ENCODE results near the gene PGAP1.

PGAP1 gene

GRCh38 chr2:196959281-196959680 is 32.8 kb upstream of the PGAP1 start:
- Histone ChIP-seq H3K4me3 (ENCODE audit: insufficient read length, low read depth) (no peak overlapping the region), H3K9me3 (ENCODE audit: insufficient read depth, low read length) (no peaks in the 10 kb centered on the region)
- no peak for TF ChIP-seq YY1 (IDR thresholded peaks at IDR 0.05; ENCODE audit: insufficient read depth, insufficient read length)
- no peak for TF ChIP-seq SUZ12 (IDR thresholded peaks at IDR 0.05; ENCODE audit: extremely low read depth, insufficient read depth, insufficient read length)

GRCh38 chr2:196957881-196958525 is 31.5 kb upstream of the PGAP1 start:
- no peak overlapping the region for H3K9ac ChIP-seq (ENCODE audit: insufficient read length, low read depth)
- H3K4me3 ChIP-seq (ENCODE audit: insufficient read length, low read depth): no peak overlapping the region
- TF ChIP-seq SUZ12 (IDR thresholded peaks at IDR 0.05; ENCODE audit: extremely low read depth, insufficient read depth, insufficient read length) (no peak), YY1 (IDR thresholded peaks at IDR 0.05; ENCODE audit: insufficient read depth, insufficient read length) (no peak)
- DNase-seq (ENCODE audit: low read depth, low spot score): no peak
- peaks cover 3% of the 10 kb centered on the region for H3K4me1 ChIP-seq (ENCODE audit: insufficient read depth, insufficient read length)
- no peaks in the 10 kb centered on the region for H3K27me3 ChIP-seq (ENCODE audit: insufficient read depth, insufficient read length)
- no peaks in the 10 kb centered on the region for H3K36me3 ChIP-seq (ENCODE audit: insufficient read depth, insufficient read length, low read length)
- H3K9me3 ChIP-seq (ENCODE audit: insufficient read depth, low read length): peaks cover 4% of the 10 kb centered on the region; the same call in 1 of the 2 replicates

More at GRCh38 chr2:196959281-196959680, 32.8 kb upstream of the PGAP1 start:
- Histone ChIP-seq H3K27me3 (ENCODE audit: insufficient read depth, insufficient read length) (no peaks in the 10 kb centered on the region), H3K4me1 (ENCODE audit: insufficient read depth, insufficient read length) (no peaks in the 10 kb centered on the region), H3K36me3 (ENCODE audit: insufficient read depth, insufficient read length, low read length) (no peaks in the 10 kb centered on the region), H3K9ac (ENCODE audit: insufficient read length, low read depth) (no peak overlapping the region)
- DNase-seq (ENCODE audit: low read depth, low spot score): no peak

GRCh38 chr2:196957442-196957841 is 30.9 kb upstream of the PGAP1 start:
- TF ChIP-seq YY1 (IDR thresholded peaks at IDR 0.05; ENCODE audit: insufficient read depth, insufficient read length) (no peak), SUZ12 (IDR thresholded peaks at IDR 0.05; ENCODE audit: extremely low read depth, insufficient read depth, insufficient read length) (no peak), ZNF274 (IDR thresholded peaks at IDR 0.05; ENCODE audit: low read depth, low read length) (no peak)
- Histone ChIP-seq H3K27me3 (ENCODE audit: insufficient read depth, insufficient read length) (no peaks in the 10 kb centered on the region), H3K9me3 (ENCODE audit: insufficient read depth, low read length) (peaks cover 4% of the 10 kb centered on the region; the same call in 1 of the 2 replicates), H3K4me3 (ENCODE audit: insufficient read length, low read depth) (no peak overlapping the region), H3K4me1 (ENCODE audit: insufficient read depth, insufficient read length) (peaks cover 3% of the 10 kb centered on the region), H3K9ac (ENCODE audit: insufficient read length, low read depth) (no peak overlapping the region), H3K36me3 (ENCODE audit: insufficient read depth, insufficient read length, low read length) (no peaks in the 10 kb centered on the region)
- DNase-seq (ENCODE audit: low read depth, low spot score): no peak

GRCh38 chr2:196956069-196956468 is 29.6 kb upstream of the PGAP1 start:
- peaks cover 3% of the 10 kb centered on the region for H3K4me1 ChIP-seq (ENCODE audit: insufficient read depth, insufficient read length)
- H3K27me3 ChIP-seq (ENCODE audit: insufficient read depth, insufficient read length): no peaks in the 10 kb centered on the region
- H3K4me3 ChIP-seq (ENCODE audit: insufficient read length, low read depth): no peak overlapping the region
- TF ChIP-seq ZNF274 (IDR thresholded peaks at IDR 0.05; ENCODE audit: low read depth, low read length) (no peak), SUZ12 (IDR thresholded peaks at IDR 0.05; ENCODE audit: extremely low read depth, insufficient read depth, insufficient read length) (no peak)
- DNase-seq (ENCODE audit: low read depth, low spot score): no peak
- H3K9ac ChIP-seq (ENCODE audit: insufficient read length, low read depth): no peak overlapping the region
- H3K9me3 ChIP-seq (ENCODE audit: insufficient read depth, low read length): peaks cover 4% of the 10 kb centered on the region; the same call in 1 of the 2 replicates
- H3K36me3 ChIP-seq (ENCODE audit: insufficient read depth, insufficient read length, low read length): no peaks in the 10 kb centered on the region

GRCh38 chr2:196955036-196955435 is 28.5 kb upstream of the PGAP1 start:
- Histone ChIP-seq H3K27me3 (ENCODE audit: insufficient read depth, insufficient read length) (no peaks in the 10 kb centered on the region), H3K36me3 (ENCODE audit: insufficient read depth, insufficient read length, low read length) (no peaks in the 10 kb centered on the region), H3K4me1 (ENCODE audit: insufficient read depth, insufficient read length) (peaks cover 3% of the 10 kb centered on the region), H3K4me3 (ENCODE audit: insufficient read length, low read depth) (no peak overlapping the region), H3K9ac (ENCODE audit: insufficient read length, low read depth) (no peak overlapping the region), H3K9me3 (ENCODE audit: insufficient read depth, low read length) (peaks cover 4% of the 10 kb centered on the region; the same call in 1 of the 2 replicates)
- no peak for DNase-seq (ENCODE audit: low read depth, low spot score)
- TF ChIP-seq ZNF274 (IDR thresholded peaks at IDR 0.05; ENCODE audit: low read depth, low read length) (no peak), YY1 (IDR thresholded peaks at IDR 0.05; ENCODE audit: insufficient read depth, insufficient read length) (no peak), SUZ12 (IDR thresholded peaks at IDR 0.05; ENCODE audit: extremely low read depth, insufficient read depth, insufficient read length) (no peak)

GRCh38 chr2:196954001-196954400 is 27.5 kb upstream of the PGAP1 start:
- TF ChIP-seq YY1 (IDR thresholded peaks at IDR 0.05; ENCODE audit: insufficient read depth, insufficient read length) (no peak), SUZ12 (IDR thresholded peaks at IDR 0.05; ENCODE audit: extremely low read depth, insufficient read depth, insufficient read length) (no peak), ZNF274 (IDR thresholded peaks at IDR 0.05; ENCODE audit: low read depth, low read length) (no peak)
- Histone ChIP-seq H3K4me3 (ENCODE audit: insufficient read length, low read depth) (no peak overlapping the region), H3K9me3 (ENCODE audit: insufficient read depth, low read length) (peaks cover 4% of the 10 kb centered on the region; the same call in 1 of the 2 replicates), H3K36me3 (ENCODE audit: insufficient read depth, insufficient read length, low read length) (no peaks in the 10 kb centered on the region), H3K27me3 (ENCODE audit: insufficient read depth, insufficient read length) (no peaks in the 10 kb centered on the region), H3K4me1 (ENCODE audit: insufficient read depth, insufficient read length) (peaks cover 3% of the 10 kb centered on the region), H3K9ac (ENCODE audit: insufficient read length, low read depth) (no peak overlapping the region)
- DNase-seq (ENCODE audit: low read depth, low spot score): no peak

- Histone ChIP-seq H3K4me3 (ENCODE audit: insufficient read length, low read depth) (no peak overlapping the region), H3K9me3 (ENCODE audit: insufficient read depth, low read length) (peaks cover 4% of the 10 kb centered on the region; the same call in 1 of the 2 replicates), H3K4me1 (ENCODE audit: insufficient read depth, insufficient read length) (peaks cover 3% of the 10 kb centered on the region), H3K9ac (ENCODE audit: insufficient read length, low read depth) (no peak overlapping the region), H3K27me3 (ENCODE audit: insufficient read depth, insufficient read length) (no peaks in the 10 kb centered on the region), H3K36me3 (ENCODE audit: insufficient read depth, insufficient read length, low read length) (no peaks in the 10 kb centered on the region)
- TF ChIP-seq YY1 (IDR thresholded peaks at IDR 0.05; ENCODE audit: insufficient read depth, insufficient read length) (no peak), ZNF274 (IDR thresholded peaks at IDR 0.05; ENCODE audit: low read depth, low read length) (no peak), SUZ12 (IDR thresholded peaks at IDR 0.05; ENCODE audit: extremely low read depth, insufficient read depth, insufficient read length) (no peak)
- no peak for DNase-seq (ENCODE audit: low read depth, low spot score)
These were observed 26.4 kb upstream of the PGAP1 start for GRCh38 chr2:196952936-196953335.
